ENCODE measurements around the gene P2RY6. TPM values are rescaled to one million over a fixed set of nuclear protein-coding genes. Genes with fewer than 3 reads are reported as not detected.

P2RY6 gene
- total RNA-seq, 1 donor from 2014 or later, result 3.0 TPM

DNA sequence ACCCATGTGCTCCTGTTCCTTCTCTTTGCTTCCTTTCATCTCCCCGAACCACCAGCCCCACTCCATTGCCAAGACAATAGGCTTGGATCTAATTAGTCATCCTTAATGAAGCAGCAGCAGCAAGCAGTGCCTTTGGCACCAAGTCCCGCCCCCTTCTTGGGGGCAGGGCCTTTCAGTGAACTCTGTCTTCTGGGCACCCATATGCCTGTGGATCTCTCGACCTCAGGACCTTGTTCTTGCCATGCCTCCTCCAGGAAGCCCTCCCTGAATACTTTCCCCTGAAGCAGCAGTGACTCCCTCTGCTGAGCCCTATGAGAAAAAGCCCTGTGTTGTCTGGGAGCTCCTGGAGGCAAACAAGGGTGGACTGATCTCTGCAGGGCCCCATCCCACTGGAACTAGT, 68.0 kb downstream of the P2RY6 start:
- Mint-ChIP-seq H3K9me3 (no peaks in the 10 kb centered on the region), H3K27ac (no peak overlapping the region), H3K4me1 (ENCODE audit: unreplicated experiment) (peaks cover 32% of the 10 kb centered on the region), H3K27me3 (no peaks in the 10 kb centered on the region), H3K36me3 (no peaks in the 10 kb centered on the region), H3K4me3 (no peak overlapping the region)
- no peak for DNase-seq (ENCODE audit: extremely low spot score, unreplicated experiment)
- TF ChIP-seq, protein P1, sequence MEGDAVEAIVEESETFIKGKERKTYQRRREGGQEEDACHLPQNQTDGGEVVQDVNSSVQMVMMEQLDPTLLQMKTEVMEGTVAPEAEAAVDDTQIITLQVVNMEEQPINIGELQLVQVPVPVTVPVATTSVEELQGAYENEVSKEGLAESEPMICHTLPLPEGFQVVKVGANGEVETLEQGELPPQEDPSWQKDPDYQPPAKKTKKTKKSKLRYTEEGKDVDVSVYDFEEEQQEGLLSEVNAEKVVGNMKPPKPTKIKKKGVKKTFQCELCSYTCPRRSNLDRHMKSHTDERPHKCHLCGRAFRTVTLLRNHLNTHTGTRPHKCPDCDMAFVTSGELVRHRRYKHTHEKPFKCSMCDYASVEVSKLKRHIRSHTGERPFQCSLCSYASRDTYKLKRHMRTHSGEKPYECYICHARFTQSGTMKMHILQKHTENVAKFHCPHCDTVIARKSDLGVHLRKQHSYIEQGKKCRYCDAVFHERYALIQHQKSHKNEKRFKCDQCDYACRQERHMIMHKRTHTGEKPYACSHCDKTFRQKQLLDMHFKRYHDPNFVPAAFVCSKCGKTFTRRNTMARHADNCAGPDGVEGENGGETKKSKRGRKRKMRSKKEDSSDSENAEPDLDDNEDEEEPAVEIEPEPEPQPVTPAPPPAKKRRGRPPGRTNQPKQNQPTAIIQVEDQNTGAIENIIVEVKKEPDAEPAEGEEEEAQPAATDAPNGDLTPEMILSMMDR (conservative IDR thresholded peaks at IDR 0.05), result no peak

DNA sequence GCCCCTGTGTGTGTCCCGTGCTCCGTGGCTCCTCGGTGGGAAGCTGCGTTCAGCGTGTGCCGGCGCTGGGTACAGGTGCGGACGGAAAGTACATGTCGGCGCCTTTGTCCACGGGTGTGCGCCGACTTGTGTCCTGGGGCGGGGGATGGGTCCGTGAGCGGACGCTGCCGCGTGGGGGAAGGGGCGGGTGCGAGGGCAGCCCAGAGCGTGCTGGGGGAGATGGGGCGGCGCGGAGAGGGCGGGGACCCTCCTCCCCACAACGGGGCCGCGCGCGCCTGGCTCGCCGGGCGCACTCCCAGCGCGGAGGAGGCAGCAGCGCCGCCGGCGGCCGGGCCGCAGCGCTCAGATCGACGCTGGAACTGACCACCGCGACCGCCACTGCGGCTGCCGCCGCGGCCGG, 70.5 kb downstream of the P2RY6 start:
- no peak for DNase-seq (ENCODE audit: extremely low spot score, unreplicated experiment)
- H3K4me1 Mint-ChIP-seq (ENCODE audit: unreplicated experiment), result peaks cover 35% of the 10 kb centered on the region
- H3K9me3 Mint-ChIP-seq, result no peaks in the 10 kb centered on the region
- TF ChIP-seq, protein P1 (conservative IDR thresholded peaks at IDR 0.05), result peak; percentile 30
- H3K27me3 Mint-ChIP-seq, result no peaks in the 10 kb centered on the region
- H3K36me3 Mint-ChIP-seq, result no peaks in the 10 kb centered on the region
- H3K27ac Mint-ChIP-seq, result no peak overlapping the region
- peak overlapping the region; percentile 88 for H3K4me3 Mint-ChIP-seq

DNA sequence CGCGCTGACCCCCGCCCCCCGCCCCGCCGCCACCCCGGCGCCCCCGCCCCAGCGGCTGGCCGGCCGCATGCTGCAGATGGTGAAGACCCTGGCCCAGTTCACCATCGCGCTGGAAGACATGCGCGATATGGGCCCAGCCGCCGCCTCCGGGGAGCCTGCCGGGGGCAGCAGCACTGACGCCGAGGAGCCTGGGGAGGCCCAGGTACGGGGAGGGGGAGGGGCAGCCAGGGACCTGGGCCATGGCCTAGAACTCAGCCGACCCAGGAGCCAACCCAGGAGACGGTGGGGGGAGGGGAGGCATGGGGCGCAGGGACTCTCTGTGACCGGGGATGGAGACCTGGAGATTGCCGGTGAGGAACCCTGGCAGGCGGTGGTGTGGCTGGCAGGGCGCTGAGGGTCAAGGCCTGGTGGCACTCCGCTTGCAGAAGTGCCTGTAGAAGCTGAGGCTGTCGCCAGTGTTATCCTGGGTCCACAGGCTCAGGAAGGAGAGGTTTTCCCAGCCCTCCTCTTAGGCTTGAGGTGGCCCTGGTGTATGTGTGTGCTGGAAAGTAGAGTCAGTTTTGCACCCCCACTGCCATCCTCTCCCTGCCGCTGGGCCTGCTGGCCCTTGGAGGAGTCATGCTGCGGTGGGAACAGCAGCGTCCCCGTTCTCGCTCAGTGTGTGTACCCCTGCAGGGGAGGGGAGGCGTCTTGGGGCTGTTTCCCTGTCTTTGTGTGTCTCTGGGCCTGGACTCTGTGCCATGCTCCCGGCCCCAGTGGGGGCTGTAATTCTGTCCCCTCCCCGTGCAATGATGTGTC, 71.1 kb downstream of the P2RY6 start:
- H3K27me3 Mint-ChIP-seq, result no peaks in the 10 kb centered on the region
- TF ChIP-seq, protein P1 (conservative IDR thresholded peaks at IDR 0.05), result no peak
- DNase-seq (ENCODE audit: extremely low spot score, unreplicated experiment), result no peak
- no peak overlapping the region for H3K27ac Mint-ChIP-seq
- H3K36me3 Mint-ChIP-seq, result no peaks in the 10 kb centered on the region
- peaks cover 35% of the 10 kb centered on the region for H3K4me1 Mint-ChIP-seq (ENCODE audit: unreplicated experiment)
- peak overlapping the region; percentile 63 for H3K4me3 Mint-ChIP-seq
- H3K9me3 Mint-ChIP-seq, result no peaks in the 10 kb centered on the region

DNA sequence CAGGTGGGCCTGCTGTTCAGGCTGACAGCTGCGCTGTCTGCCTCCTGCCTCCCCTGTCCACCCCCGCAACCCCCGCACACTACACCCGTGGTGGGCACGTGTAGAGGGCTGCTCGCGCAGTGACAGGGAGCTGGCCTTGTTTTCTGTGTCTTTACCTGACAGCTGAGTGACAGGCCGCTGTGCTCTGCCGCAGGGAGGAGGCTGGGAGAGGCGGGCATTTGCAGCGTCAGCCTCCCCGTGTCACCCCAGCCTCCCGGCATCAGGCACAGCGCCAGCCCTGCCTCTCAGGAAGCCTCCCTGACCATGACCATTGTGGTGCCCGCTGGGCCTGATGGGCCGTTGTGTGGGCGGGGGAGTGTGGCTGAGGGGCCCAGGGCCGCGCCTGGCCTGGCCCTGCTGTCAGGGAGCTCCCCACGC, 72.1 kb downstream of the P2RY6 start:
- Mint-ChIP-seq H3K9me3 (no peaks in the 10 kb centered on the region), H3K27me3 (no peaks in the 10 kb centered on the region), H3K4me1 (ENCODE audit: unreplicated experiment) (peaks cover 37% of the 10 kb centered on the region), H3K36me3 (no peaks in the 10 kb centered on the region), H3K27ac (no peak overlapping the region), H3K4me3 (peak overlapping the region; percentile 58)
- no peak for DNase-seq (ENCODE audit: extremely low spot score, unreplicated experiment)
- TF ChIP-seq, protein P1 (conservative IDR thresholded peaks at IDR 0.05), result no peak

DNA sequence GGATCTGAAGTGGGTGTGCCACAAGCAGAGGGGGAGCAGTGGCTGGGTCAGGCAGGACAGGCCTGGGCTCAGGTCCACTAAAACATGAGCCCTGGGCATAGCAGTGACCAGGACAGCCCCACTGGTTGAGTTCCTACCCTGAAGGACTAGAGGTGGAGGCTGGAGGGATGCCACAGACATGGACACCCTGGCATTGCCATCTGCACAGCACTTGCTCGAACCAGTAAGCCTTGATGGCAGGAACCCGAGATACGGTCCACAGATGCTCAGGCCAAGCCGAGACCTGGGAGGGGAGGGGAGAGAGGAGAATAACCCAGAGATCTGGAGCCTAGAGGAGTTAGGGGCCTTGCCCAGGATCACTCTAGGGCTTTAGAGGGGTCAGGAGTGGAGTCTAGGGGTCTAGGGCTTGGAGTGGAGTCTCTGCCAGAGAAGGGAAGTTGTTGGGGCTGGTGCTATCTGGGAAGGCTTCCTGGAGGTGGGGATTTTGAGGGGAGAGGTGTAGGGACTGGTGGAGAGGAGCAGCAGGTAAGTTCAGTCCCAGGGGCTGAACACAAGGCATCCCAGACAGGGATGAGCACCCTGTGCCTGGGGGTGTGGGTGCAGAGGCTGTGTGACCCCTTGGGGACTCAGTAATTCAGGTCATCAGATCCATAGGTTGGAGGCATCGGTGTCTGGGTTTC, 73.5 kb downstream of the P2RY6 start:
- Mint-ChIP-seq H3K27me3 (no peaks in the 10 kb centered on the region), H3K4me3 (no peak overlapping the region)

More for the DNA sequence above, 73.5 kb downstream of the P2RY6 start:
- H3K4me1 Mint-ChIP-seq (ENCODE audit: unreplicated experiment), result peaks cover 31% of the 10 kb centered on the region
- no peaks in the 10 kb centered on the region for H3K36me3 Mint-ChIP-seq
- DNase-seq (ENCODE audit: extremely low spot score, unreplicated experiment), result no peak
- no peak overlapping the region for H3K27ac Mint-ChIP-seq
- TF ChIP-seq, protein P1 (conservative IDR thresholded peaks at IDR 0.05), result no peak
- H3K9me3 Mint-ChIP-seq, result no peaks in the 10 kb centered on the region
